AG20443 (cell line): ENCODE measurements around the gene TRMU.
"Not testable (repeated sequence)": the region's sequence is repeated elsewhere in the genome, so short reads cannot be mapped to it uniquely, and the experiment has no call there.

Experiments used
- DNase-seq: peaks from one replicate; pipeline ENCODE4 v3.0.0; 2012; ENCODE audit warnings: low spot score, mixed read lengths

Gene TRMU

DNA sequence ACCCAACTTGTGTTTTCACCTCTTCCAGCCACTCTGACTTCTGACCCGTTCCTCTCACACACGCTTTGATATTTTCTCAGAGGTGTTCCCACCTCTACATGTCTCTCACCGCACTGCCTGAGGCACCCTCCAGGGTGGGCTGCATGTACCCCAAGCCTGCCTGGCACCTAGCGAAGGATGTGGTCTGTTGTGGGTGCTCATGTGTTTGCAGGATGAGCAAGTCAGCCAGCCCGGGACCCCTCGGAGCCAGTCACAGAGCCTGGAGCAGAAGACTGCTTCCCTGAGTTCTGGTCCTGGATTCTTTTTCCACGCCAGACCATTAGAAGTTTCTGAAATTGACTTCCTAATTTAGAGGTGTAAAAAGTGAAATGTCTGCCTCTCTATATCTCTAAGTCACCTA lies 35.0 kb upstream of the TRMU start:
- DNase-seq, result no peak

DNA sequence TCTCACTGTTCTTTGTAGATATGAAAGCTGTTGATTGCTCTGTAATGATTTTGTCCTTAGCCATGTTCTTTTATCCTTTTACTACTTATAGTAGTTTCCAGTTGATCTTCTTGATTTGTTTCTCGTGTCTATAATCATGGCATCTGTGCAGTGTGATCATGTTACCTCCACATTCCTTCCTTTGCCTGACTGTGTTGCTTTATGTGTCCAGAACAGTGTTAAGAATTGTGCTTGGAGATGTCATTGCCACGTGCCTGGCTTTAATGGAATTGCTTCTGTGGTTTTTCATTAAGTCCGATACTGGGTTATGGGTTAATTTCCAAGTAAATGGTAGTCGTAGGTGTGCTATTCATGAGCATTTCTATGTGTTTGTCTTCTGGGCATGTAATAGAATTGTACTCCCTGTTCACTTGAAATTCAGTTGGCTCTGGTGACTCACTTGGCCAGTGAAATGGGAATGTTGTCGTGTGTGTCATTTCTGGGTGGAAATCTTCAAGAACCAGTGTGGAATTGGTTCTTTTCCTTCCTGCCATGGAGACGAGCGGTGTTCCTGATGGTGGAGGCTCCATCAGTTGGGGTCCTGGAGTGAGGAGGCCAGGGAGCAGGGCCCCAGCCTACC lies 32.1 kb upstream of the TRMU start:
- DNase-seq, result peak; percentile 58

DNA sequence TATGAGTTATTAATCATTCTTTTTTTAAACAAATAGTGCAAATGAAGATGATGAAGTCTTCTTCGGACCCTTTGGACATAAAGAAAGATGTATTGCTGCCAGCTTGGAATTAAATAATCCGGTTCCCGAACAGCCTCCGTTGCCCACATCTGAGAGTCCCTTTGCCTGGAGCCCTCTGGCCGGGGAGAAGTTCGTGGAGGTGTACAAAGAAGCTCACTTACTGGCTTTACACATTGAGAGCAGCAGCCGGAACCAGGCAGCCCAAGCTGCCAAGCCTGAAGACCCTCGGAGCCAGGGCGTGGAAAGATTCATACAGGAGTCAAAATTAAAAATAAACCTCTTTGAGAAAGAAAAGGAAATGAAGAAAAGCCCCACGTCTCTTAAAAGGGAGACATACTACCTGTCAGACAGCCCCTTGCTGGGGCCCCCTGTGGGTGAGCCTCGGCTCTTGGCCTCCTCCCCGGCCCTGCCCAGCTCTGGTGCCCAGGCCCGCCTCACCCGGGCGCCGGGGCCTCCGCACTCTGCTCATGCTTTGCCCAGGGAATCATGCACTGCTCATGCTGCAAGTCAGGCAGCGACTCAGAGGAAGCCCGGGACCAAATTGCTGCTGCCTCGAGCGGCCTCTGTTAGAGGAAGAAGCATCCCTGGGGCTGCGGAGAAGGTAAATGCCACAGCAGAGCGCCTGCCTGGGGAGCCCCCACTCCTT lies 27.1 kb upstream of the TRMU start:
- DNase-seq, result no peak

DNA sequence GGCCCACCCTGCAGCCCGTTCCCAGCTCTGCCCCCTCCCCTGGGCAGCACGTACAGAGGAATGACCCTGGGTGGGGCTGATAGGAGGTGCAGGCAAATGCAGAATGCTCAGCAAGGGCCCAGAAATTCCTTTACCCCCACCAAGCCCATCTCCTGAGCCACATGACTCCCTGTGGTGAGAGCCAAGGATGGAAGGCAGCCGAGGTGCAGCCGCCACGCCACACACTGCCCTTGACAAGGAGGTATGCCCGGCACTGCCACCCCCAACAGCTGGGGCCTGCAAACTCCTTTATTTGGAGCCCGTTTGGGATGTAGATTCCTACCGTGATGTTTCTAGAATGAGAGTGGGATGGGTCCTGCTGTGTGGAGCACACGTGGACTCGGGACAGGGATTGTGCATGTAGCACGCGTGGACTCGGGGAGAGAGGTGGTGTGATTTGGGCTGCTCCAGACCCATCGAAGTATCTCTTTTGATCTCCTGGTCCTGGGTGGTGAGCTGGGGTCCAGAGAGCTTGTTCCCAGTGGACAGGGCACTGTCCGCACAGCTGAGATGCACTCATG lies 25.9 kb upstream of the TRMU start:
- DNase-seq, result no peak

DNA sequence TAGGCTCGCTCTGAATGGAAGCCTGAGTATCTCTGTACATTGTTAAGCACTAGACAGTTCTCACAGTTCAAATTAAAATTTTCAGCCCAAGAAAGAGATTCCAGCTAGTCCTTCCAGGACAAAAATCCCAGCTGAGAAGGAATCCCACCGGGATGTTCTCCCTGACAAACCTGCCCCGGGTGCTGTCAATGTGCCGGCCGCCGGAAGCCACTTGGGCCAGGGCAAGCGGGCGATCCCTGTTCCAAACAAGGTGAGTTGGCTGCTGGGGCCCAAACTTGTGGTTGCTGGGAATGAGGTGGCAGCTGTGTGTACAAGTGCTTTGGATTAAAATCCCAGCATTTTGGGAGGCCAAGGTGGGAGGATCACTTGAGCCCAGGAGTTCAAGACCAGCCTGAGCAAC lies 23.5 kb upstream of the TRMU start:
- no peak for DNase-seq

DNA sequence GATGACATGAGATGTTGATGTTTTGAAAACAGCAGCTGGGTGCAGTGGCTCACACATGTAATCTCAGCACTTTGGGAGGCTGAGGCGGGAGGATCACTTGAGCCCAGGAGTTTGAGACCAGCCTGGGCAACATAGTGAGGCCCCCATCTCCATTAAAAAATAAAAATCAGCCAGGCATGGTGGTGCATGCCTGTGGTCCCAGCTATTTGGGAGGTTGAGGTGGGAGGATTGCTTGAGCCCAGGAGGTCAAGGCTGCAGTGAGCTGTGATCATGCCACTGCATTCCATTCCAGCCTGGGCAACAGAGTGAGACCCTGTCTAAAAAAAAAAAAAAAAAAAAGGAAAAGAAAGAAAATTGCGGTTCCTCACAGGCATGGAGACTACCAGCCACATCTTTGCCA lies 22.7 kb upstream of the TRMU start:
- DNase-seq, result not testable (repeated sequence)

DNA sequence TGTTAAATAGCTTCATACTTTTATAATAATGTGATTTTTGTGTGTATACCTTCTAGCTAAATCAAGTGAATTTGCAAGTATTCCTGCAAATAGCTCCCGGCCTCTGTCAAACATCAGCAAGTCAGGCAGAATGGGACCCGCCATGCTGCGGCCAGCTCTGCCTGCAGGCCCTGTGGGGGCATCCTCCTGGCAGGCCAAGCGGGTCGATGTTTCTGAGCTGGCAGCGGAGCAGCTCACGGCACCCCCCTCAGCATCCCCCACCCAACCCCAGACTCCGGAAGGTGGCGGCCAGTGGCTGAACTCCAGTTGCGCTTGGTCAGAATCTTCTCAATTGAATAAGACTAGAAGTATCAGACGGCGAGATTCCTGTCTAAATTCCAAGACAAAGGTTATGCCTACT lies 19.5 kb upstream of the TRMU start:
- no peak for DNase-seq

DNA sequence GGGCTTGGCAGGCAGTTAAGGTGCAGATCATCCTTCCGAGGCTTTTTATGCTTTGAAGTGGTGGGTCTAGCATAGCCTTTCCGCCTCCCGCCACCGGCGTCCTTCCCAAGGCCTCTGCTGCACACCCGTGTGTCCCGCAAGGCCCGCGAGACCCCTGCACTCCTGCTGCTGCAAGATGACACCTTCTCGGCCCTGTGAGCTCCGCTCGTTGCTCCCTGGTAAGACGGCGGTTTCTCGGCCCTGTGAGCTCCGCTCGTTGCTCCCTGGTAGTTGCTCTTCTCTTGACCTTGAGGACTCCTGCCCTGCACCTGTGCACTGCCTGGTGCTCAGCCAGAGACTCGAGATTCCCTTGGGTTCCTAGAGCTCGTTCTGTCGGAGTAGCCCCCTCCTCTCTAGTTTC lies 17.9 kb upstream of the TRMU start:
- DNase-seq, result no peak

DNA sequence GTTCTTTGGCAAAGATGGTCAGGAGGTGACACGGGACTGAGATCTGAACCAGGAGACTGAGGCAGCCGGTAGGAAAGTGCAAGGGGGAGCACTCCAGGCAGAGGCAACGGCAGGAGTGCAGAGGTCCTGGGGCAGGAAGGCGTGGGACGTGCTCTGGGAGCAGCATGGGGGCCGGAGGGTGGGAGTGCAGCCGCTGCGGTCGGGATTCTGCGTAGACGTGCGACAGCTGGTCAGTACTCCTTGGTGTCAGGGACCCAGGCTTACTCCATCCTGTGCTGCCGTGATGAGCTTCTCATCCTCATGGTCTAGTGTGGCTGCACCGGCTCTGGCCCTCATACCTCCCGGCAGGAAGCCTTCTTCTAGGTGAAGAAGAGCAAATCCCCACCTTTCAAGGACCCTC lies 16.9 kb upstream of the TRMU start:
- no peak for DNase-seq

DNA sequence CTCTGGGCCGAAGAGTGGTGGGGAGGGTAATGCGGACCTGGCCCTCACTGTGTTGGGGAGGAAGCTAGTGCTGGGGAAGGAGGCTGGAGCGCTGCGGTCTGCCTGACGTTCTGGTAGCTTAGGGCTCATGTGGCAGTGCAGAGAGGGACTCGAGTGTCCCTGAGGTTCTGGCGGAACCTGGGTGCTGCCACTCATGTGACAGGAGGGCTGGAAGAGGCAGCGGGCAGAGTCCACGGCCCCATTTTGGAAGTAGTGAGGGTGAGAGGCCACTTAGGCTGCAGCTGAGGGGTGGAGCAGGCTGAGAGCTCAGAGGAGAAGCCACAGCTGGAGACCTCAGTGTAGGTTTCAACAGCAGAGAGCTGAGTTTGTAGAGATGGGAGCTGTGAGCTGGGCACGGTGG lies 16.2 kb upstream of the TRMU start:
- no peak for DNase-seq

DNA sequence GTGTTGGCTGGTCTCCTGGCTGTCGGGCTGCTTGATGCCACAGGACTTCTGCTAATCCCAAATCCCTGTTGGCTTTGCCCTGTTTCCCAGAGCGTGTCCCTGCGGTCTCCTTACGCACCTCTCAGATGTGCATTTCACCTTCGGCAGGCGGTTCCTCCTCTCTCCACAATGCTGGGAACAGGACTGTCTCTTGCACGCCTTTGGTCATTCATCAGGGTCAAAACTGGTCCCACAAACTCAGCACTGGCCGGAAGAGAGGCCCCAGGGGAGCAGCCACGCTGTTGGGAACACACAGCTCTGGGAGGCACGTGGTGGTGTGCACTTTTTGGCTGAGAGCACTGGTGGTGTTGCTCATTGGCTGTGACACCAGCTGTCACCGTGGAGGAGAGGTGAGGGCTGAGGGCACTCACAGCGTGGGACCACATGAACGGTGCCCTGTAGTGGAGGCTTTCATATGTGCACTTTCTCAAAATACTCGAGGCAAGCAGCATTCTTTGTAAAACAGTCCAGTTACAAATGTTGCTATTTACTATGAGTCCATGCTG lies 15.3 kb upstream of the TRMU start:
- DNase-seq, result no peak

DNA sequence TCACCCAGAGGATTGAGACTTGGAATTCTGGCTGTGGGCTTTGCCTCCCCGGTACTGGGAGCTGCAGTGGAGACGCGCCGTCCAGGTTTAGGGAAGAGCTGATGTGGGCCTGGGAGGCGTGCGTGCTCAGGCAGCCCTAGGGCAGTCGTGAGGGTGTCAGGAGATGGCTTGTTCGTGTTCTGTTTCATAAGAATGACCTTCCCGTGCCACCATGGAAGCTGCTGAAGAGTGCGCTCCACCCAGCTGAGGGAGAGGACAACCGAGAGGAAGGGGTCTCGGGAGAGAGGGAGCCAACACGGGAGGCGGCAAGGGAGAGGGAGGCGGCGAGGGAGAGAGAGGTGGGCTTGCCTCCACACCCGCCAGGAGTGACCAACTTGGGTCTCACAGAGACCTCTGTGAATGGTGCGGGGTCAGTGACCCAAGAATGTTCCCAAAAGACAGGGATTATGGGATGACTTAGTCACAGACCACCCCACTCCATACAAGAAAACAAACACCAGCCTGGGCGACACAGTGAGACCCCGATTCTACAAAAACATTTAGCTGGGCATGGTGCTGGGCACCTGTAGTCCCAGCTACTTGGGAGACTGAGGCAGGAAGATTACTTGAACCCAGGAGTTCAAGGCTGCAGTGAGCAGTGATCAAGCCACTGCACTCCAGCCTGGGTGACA lies 14.7 kb upstream of the TRMU start:
- no peak for DNase-seq

DNA sequence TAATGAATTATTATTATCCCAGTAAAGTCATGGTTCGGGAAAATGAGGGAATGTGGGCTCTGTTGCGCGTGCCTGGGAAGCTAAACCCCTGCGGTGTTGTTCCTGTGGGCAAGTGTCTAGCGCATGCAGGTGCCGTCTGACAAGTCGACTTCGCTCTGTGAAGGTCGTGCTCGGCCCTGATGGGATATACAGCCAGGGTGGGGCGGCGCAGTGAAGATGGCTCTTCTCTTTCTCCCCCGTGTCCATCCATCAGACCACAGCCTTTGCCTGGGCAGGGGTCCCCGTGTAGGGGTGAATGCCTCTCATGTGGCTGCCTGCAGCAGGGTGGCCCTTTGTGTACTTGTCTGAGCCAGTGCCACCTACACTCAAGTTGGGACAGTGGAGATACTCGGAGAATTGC lies 12.8 kb upstream of the TRMU start:
- DNase-seq, result no peak

DNA sequence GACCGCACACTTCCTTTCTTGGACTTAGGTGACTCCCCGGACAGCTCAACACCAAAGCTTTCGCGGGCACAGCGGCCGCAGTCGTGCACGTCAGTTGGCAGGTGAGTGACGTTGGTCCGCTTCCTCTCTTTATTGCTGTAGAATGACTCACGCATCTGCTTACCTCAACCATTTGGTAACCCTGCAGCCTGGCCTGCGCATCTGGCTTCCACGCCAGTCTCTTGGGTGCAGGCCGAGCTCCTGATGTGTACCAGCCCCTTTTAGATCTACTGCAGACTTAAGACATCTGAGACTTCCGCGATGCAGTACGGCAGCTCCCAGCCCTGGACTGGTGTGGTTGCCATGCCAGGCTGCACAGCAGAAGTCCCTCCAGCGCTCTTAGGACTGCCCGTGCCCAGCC lies 12.4 kb upstream of the TRMU start:
- no peak for DNase-seq

DNA sequence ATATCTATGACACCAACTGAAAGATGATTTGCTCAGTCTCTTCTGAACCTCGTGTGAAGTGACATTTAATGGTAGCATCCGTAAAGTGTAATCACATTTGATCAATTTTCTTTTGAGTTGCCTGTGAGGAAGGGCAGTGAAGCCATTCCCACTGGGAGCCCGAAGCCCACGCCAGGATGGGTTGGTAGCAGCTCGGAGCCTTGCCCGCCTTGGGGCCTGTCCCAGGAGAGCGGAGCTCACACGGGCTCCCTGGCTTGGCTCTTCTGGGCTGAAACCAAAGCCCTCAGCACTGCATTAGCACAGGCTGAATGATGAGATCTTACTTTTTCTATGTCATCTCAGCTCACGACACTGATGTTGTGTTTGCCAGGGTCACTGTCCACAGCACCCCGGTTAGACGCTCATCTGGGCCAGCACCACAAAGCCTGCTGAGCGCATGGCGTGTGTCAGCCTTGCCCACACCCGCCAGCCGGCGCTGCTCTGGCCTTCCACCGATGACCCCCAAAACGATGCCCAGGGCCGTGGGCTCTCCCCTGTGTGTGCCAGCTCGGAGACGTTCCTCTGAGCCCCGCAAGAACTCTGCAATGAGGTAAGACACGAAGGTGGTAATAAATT lies 9.3 kb upstream of the TRMU start:
- no peak for DNase-seq

DNA sequence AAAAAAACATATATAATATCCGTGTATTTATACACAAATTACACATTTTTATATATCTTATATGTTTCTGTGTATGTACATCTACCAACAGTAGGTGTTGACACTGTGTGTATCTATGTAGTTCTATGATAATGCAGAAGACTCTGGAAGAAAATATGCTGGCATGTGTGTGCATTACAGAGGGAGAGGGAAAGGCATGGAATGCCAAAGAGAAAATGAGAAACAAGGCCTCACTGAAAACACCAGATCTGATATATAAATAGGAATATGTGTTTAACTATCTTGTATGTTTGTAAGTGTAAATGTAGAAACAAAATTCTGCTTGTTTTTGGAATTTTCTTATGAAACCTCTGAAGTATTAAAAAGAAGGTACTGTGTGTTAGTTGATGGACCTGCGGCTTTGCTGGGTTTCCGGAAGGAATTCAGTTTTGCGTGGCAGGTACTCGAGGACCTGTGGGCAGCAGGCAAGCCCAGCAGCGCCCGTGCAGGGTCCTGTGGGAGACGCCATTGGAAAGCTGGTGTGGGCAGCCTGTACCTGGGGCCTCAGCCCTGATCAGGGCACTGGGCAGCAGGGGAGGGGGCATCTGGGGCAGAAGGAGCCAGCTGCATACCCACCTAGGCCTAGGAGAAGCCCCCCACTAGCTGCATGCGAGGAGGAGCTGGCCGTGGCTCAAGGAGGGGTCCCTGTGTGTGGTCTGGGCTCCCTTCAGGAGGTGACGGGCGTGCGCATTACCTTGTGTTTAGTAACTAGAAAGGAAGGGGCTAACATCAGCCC lies 7.6 kb upstream of the TRMU start:
- DNase-seq, result no peak

DNA sequence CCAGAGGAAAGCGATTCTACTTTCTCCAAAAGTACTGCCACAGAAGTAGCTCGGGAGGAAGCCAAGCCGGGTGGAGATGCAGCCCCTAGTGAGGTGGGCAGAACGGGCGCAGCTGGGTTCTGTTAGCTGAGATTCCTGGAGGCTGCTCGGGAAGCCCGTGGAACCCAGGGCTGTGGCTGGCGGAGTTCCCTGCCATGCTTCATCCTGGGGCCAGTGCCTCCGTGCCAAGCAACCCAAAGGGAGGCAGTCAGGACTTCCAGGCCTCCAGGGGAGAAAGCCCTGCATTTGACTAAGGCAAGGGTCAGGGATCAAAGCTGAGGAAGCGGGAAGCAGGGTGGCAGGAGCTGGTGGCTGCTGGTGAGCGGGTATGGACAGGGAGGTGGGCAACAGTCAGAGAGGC lies 6.7 kb upstream of the TRMU start:
- no peak for DNase-seq

DNA sequence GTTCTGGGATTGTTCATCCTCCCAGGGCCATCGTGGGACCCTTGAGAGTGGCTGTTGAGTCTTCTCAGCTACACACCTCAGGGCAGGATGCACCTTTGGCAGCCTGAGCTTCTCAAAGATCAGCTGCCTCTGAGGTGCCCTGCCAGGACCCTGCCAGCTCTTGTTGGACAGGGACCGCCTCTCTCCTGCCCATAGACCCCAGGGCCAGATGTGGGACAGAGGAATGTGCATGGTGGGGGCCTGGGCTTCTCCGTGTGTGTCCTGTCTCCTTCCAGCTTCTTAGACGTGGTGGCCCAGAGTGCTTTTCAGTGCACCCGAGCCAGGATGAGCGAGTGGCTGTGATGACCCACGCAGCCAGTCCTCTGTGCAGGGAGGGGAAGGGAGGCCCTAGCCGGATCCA lies 5.9 kb upstream of the TRMU start:
- no peak for DNase-seq

DNA sequence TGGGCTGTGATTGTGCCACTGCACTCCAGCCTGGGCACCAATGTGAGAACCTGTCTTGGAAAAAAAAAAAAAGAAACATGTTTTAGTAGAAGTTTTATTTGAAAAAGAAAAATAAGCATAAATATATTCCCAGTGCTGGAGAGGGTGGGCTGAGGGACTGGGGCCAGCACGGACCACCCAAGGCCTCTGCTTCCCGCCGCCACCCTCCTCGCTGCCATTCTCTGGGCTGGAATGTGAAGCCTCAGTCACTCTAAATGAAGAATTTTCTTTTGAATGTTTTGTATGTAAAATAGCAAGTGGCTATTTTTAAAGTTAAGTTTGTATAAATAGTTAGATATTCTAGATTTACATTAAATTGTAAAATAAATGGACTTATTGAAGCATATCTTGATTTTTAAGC lies 5.1 kb upstream of the TRMU start:
- no peak for DNase-seq

DNA sequence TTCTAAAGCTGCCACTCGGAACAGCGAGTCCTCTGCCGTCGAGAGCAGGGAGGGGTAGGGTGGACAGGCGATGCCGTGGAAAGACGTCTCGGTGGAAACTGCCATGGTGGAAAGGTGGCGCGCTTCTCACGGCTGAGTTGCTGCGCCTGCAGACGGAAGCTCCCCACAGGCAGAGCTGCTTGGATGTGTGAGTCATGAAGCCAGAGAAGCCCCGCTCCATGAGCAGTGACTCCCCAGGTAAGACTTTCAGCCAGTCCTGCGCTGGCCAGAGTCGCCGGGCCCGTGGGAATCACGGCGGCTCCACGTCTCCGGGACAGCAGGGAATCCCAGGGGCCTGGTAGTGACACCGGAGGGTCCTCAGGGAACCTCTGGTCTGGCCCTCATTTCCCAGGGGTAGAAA lies 4.0 kb upstream of the TRMU start:
- DNase-seq, result no peak

DNA sequence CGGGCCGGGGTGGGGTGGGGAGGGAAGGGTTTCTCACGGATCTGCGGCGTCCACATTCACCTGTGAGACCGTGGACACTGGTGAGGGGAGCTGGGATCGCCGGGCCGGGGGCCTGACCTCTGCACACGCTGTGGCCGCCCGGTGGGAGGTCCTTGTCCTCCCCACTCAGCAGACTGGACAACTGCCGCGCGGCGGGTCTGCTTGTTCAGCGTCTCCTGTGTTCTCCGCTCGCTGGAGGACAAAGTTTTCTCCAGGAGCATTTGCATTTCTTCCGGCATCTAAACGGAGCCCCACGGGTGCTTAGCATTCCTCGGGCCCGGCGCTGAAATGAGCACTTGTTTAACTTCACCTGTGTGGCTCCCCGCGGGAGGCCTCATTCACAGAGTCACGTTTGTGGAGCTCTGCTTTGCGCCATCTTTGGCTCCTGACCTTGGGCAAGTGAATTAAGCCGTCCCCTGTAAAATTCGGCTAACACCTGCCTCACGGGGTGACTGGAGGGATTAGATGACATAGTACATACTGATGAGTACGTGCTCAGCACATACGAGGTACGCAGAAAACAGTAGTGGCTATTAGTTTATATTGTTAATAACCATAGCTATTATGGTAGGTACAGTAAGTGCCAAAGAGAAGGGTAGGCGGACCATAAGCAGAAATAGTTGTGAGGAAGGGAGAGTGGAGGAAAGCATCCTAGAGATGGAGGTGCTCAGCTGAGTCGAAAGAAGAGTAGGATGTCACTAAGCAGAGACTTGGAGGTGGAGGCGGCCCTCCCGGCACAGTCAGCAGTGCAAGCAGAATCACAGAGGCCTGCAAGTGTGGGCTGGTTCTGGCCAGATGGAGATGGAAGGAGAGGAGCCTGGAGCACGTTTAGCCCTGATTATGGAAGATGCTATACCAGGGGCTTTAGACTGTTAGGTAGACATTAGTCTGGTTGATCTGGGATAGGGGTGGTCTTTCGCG lies 885 bp downstream of the TRMU start:
- peak; percentile 49 for DNase-seq
